ENCODE measurements around the gene MSX1. TPM values are rescaled to one million over a fixed set of nuclear protein-coding genes. Genes with fewer than 3 reads are reported as not detected.

MSX1 gene
- total and polyA plus RNA-seq, 2 donors (not counting 3 experiments of a cell fraction or from before 2014, with no cell fraction given), result 5.0 to 6.2 TPM

GRCh38 chr4:4849524-4850193 lies 9.8 kb upstream of the MSX1 start:
- Histone ChIP-seq H3K4me2 (ENCODE audit: insufficient read depth, low read length) (no peak overlapping the region), H3K9me1 (replicated peaks; ENCODE audit: control insufficient read depth, extremely low read depth, insufficient read depth, low read length) (no peaks in the 10 kb centered on the region), H3K36me3 (ENCODE audit: control insufficient read depth in 2 of 2, extremely low read depth in 1 of 2, insufficient read depth in 2 of 2, low read length in 2 of 2) (no peaks in the 10 kb centered on the region), H3K27ac (ENCODE audit: insufficient read depth, low read depth, low read length) (no peak overlapping the region), H2AFZ (ENCODE audit: low read depth, low read length) (no peak overlapping the region), H3K4me3 (replicated peaks in 1 of 3; ENCODE audit: insufficient read depth in 1 of 3, low read depth in 1 of 3, low read length in 3 of 3) (no peak overlapping the region), H3K4me1 (ENCODE audit: control insufficient read depth, extremely low read depth, insufficient read depth, low read length) (peaks cover 4% of the 10 kb centered on the region), H3K9me3 (replicated peaks; ENCODE audit: control insufficient read depth, insufficient read depth, low read length) (no peaks in the 10 kb centered on the region), H3K27me3 (ENCODE audit: control insufficient read depth in 2 of 2, insufficient read depth in 2 of 2, low read length in 2 of 2) (peaks cover 22 to 38% of the 10 kb centered on the region in 2 experiments), H4K20me1 (replicated peaks; ENCODE audit: control insufficient read depth, extremely low read depth, insufficient read depth, low read length) (no peaks in the 10 kb centered on the region), H3K79me2 (ENCODE audit: control insufficient read depth, insufficient read depth, low read length) (no peaks in the 10 kb centered on the region), H3K9ac (replicated peaks; ENCODE audit: extremely low read depth, insufficient read depth, low read length) (no peak overlapping the region)
- dilution Hi-C loops (cut with MboI; ENCODE audit: extremely low pct_ligation_motif_present, low sequenced_read_pairs), result no loop called here
- BruUV-seq (replicated peaks), result no TSS peak
- FAIRE-seq, result no peak
- POLR2A ChIA-PET, result no interaction called here
- no peak for TF ChIP-seq EZH2 (IDR thresholded peaks at IDR 0.05; ENCODE audit: borderline replicate concordance, low read depth, low read length, severe bottlenecking)
- no peak for TF ChIP-seq MAX (IDR thresholded peaks at IDR 0.05; ENCODE audit: insufficient read depth, insufficient read length)
- no peak for TF ChIP-seq JUN (IDR thresholded peaks at IDR 0.05; ENCODE audit: borderline replicate concordance, insufficient read depth, insufficient read length, low read depth)
- no peak for TF ChIP-seq POLR2A (IDR thresholded peaks at IDR 0.05; ENCODE audit: low read depth, low read length)
- TF ChIP-seq MYC (IDR thresholded peaks at IDR 0.05; ENCODE audit: low read depth, low read length), result no peak
- TF ChIP-seq FOS (IDR thresholded peaks at IDR 0.05; ENCODE audit: borderline replicate concordance, insufficient read depth, low read length), result no peak
- TF ChIP-seq CTCF (IDR thresholded peaks at IDR 0.05; ENCODE audit: extremely low read depth in 1 of 2, insufficient read depth in 1 of 2, low read depth in 1 of 2, low read length in 2 of 2), result no peak
- TF ChIP-seq POLR2AphosphoS5 (IDR thresholded peaks at IDR 0.05; ENCODE audit: insufficient read depth, low read depth, low read length), result no peak
- CTCF ChIA-PET, result no interaction called here
- intact Hi-C loops (cut with micrococcal nuclease), result loop anchor here (10.0 kb wide), 1 partner anchor 275 kb away; no protein-coding TSS in a partner anchor
- DNase-seq (ENCODE audit: low read depth, low spot score), result no peak
